Adrenal gland (tissue), 5 donors: ENCODE data around the gene CDIPT.

Experiments
- CTCF ChIP-seq, 6 experiments: fragments of 450-650 bp in 4 of 6; fragments of 200-600 bp in 2 of 6; sonication (generic) in 1 of 6; IDR thresholded peaks; 1 replicate in 5 of 6; 2 replicates in 1 of 6; pipeline versions ENCODE4 v1.5.1 to v1.8.0; 2016 to 2021; ENCODE audit warnings: antibody characterized with exemption in 6 of 6, mild to moderate bottlenecking in 2 of 6, moderate library complexity in 1 of 6
- POLR2A ChIP-seq, 2 donors: fragments of 450-650 bp; IDR thresholded peaks; one replicate each; pipeline ENCODE4 v1.6.1; 2017; ENCODE audit warnings: antibody characterized with exemption in 2 of 2, mild to moderate bottlenecking in 2 of 2, moderate library complexity in 1 of 2
- donor health status: DM: no; HTN: no; CAD: no.

DNA sequence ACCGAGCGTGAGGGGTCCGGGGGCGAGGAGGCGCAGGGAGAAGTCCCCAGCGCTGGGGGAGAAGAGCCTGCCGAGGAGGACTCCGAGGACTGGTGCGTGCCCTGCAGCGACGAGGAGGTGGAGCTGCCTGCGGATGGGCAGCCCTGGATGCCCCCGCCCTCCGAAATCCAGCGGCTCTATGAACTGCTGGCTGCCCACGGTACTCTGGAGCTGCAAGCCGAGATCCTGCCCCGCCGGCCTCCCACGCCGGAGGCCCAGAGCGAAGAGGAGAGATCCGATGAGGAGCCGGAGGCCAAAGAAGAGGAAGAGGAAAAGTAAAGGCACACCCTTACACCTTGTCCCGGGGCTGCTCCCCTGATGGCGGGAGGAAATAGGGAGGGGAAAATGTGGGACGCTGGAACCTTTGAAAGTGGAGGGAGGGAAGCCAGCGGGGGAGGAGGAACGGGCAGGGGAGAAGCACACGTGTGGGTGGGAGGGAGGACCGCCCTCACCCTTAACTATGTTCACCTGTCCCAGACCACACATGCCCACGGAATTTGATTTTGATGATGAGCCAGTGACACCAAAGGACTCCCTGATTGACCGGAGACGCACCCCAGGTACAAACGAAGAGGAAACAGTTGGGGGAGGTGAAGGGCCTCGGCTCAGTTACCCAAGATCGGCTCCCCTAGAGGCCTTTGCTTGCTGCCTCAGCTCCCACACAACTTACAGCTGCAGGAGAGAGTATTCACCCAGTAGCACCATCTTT, 46.2 kb downstream of the CDIPT start:
- no peak for TF ChIP-seq CTCF (IDR thresholded peaks at IDR 0.05)
- TF ChIP-seq POLR2A (IDR thresholded peaks at IDR 0.05), result peak in 1 of 2 donors; percentile 77
